Caco-2 (cell line): Measurements from ENCODE around the gene PTPRN2. TPM values are rescaled to one million over a fixed set of nuclear protein-coding genes. Genes with fewer than 3 reads are reported as not detected.
A peak's percentile ranks its signal among the peaks of the same experiment; 100 is the strongest.

Source experiments
- BruUV-seq: library from RNA; stranded (reverse); fragments of 400-500 nt; replicated peaks from 2 replicates; lab custom pipeline; 2021; lab: Mats Ljungman, UMichigan
- CTCF ChIA-PET: fragments of 300-600 bp; sonication (Branson Sonifier 250); formaldehyde crosslinking; loops from one replicate; lab custom pipeline; 2022; ENCODE audit warnings: antibody characterized with exemption; lab: Charles Lee
- POLR2A ChIA-PET: fragments of 300-600 bp; sonication (Branson Sonifier 250); formaldehyde crosslinking; loops from one replicate; lab custom pipeline; 2022; ENCODE audit warnings: antibody characterized with exemption; lab: Charles Lee
- DNase-seq, 2 experiments: peaks; one replicate each; pipeline versions ENCODE4 v3.0.0 to v3.0.0-alpha.2; 2020 to 2022
- H3K27me3 ChIP-seq: replicated peaks from 2 replicates; pipeline ENCODE4 v1.6.0; 2011; ENCODE audit warnings: low read length; ENCODE audit not compliant: control insufficient read depth, insufficient read depth
- H3K36me3 ChIP-seq: 2 replicates; pipeline ENCODE4 v1.5.1; 2011; ENCODE audit warnings: low read length; ENCODE audit not compliant: control insufficient read depth, insufficient read depth
- H3K4me1 ChIP-seq: fragments of 250-450 bp; sonication (Bioruptor Pico); 2 replicates; pipeline ENCODE4 v1.5.1; 2020; ENCODE audit warnings: mild to moderate bottlenecking
- H3K4me3 ChIP-seq: 2 replicates; pipeline ENCODE4 v1.5.1; 2011; ENCODE audit warnings: low read depth, mild to moderate bottlenecking, control low read depth, low read length
- H3K9me3 ChIP-seq: fragments of 250-450 bp; sonication (Bioruptor Pico); 2 replicates; pipeline ENCODE4 v1.5.1; 2020; ENCODE audit warnings: mild to moderate bottlenecking, moderate library complexity
- H3K27ac Mint-ChIP-seq: one replicate; pipeline ENCODE4 v1.8.0; 2022; ENCODE audit warnings: mixed read lengths; ENCODE audit not compliant: unreplicated experiment
- H3K27me3 Mint-ChIP-seq: one replicate; pipeline ENCODE4 v1.8.0; 2022; ENCODE audit warnings: mixed read lengths; ENCODE audit not compliant: insufficient read depth, unreplicated experiment
- H3K36me3 Mint-ChIP-seq: one replicate; pipeline ENCODE4 v1.8.0; 2022; ENCODE audit warnings: mild to moderate bottlenecking, mixed read lengths; ENCODE audit not compliant: insufficient read depth, unreplicated experiment
- H3K4me1 Mint-ChIP-seq: one replicate; pipeline ENCODE4 v1.8.0; 2022; ENCODE audit warnings: low read depth, mixed read lengths; ENCODE audit not compliant: unreplicated experiment
- H3K4me3 Mint-ChIP-seq: one replicate; pipeline ENCODE4 v1.8.0; 2022; ENCODE audit warnings: mild to moderate bottlenecking, moderate library complexity, mixed read lengths; ENCODE audit not compliant: unreplicated experiment
- H3K9me3 Mint-ChIP-seq: one replicate; pipeline ENCODE4 v1.8.0; 2022; ENCODE audit warnings: mixed read lengths; ENCODE audit not compliant: unreplicated experiment
- CTCF ChIP-seq, 2 experiments: fragments of 200-600 bp in 1 of 2; IDR thresholded peaks; 1 replicate in 1 of 2; 2 replicates in 1 of 2; pipeline versions ENCODE4 v1.5.1 to v1.8.0; 2011 to 2022; ENCODE audit warnings: antibody characterized with exemption in 1 of 2, control low read depth in 1 of 2, inconsistent platforms in 1 of 2, low read depth in 1 of 2, low read length in 1 of 2, mild to moderate bottlenecking in 1 of 2, moderate library complexity in 1 of 2; ENCODE audit not compliant: insufficient read depth in 1 of 2, severe bottlenecking in 1 of 2, unreplicated experiment in 1 of 2
- intact Hi-C: fragments of 100-400 bp; cut with micrococcal nuclease; formaldehyde crosslinking; loops from one replicate; pipeline ENCODE4 v1.10.0; 2022; ENCODE audit not compliant: unreplicated experiment
- total RNA-seq: library from RNA; stranded (reverse); gene quantifications from 2 replicates; pipeline ENCODE4 v1.2.3, GENCODE V29; 2022

PTPRN2 gene
- total RNA-seq, 1 experiment from 2014 or later = 1.4 TPM

- intact Hi-C loops = no loop called here
- Histone ChIP-seq H3K36me3 (no peaks in the 10 kb centered on the region), H3K9me3 (no peaks in the 10 kb centered on the region), H3K27me3 (no peaks in the 10 kb centered on the region), H3K4me1 (no peaks in the 10 kb centered on the region), H3K4me3 (no peak overlapping the region)
- H3K27me3 Mint-ChIP-seq = peaks cover 3% of the 10 kb centered on the region
- H3K36me3 Mint-ChIP-seq = no peaks in the 10 kb centered on the region
- DNase-seq = peak in 1 of 2 experiments; percentile 16
- ChIA-PET POLR2A (no interaction called here), CTCF (no interaction called here)
- H3K4me1 Mint-ChIP-seq = no peaks in the 10 kb centered on the region
- no peak overlapping the region for H3K4me3 Mint-ChIP-seq
- H3K27ac Mint-ChIP-seq = no peak overlapping the region
- H3K9me3 Mint-ChIP-seq = no peaks in the 10 kb centered on the region
- BruUV-seq = no TSS peak
- TF ChIP-seq CTCF (IDR thresholded peaks at IDR 0.05; ENCODE audit: insufficient read depth in 1 of 2, low read depth in 1 of 2, low read length in 1 of 2, severe bottlenecking in 1 of 2, unreplicated experiment in 1 of 2) = no peak
Observed at GRCh38 chr7:157670490-157671357, 916.9 kb downstream of the PTPRN2 start.

- H3K36me3 ChIP-seq = no peaks in the 10 kb centered on the region
- no peaks in the 10 kb centered on the region for H3K36me3 Mint-ChIP-seq
- TF ChIP-seq CTCF (IDR thresholded peaks at IDR 0.05; ENCODE audit: insufficient read depth in 1 of 2, low read depth in 1 of 2, low read length in 1 of 2, severe bottlenecking in 1 of 2, unreplicated experiment in 1 of 2) = no peak
- no TSS peak for BruUV-seq
- no peaks in the 10 kb centered on the region for H3K9me3 ChIP-seq
- intact Hi-C loops = no loop called here
- H3K27me3 ChIP-seq = no peaks in the 10 kb centered on the region
- ChIA-PET POLR2A (no interaction called here), CTCF (no interaction called here)
- H3K4me1 ChIP-seq = no peaks in the 10 kb centered on the region
- H3K4me3 Mint-ChIP-seq = no peak overlapping the region
- peaks cover 3% of the 10 kb centered on the region for H3K27me3 Mint-ChIP-seq
- H3K27ac Mint-ChIP-seq = no peak overlapping the region
- no peak overlapping the region for H3K4me3 ChIP-seq
- no peaks in the 10 kb centered on the region for H3K9me3 Mint-ChIP-seq
- DNase-seq = peak in 1 of 2 experiments; percentile 17
- H3K4me1 Mint-ChIP-seq = no peaks in the 10 kb centered on the region
Observed at GRCh38 chr7:157669768-157670351, 917.8 kb downstream of the PTPRN2 start.

- no TSS peak for BruUV-seq
- no peak overlapping the region for H3K27ac Mint-ChIP-seq
- no peak for DNase-seq
- no peaks in the 10 kb centered on the region for H3K9me3 Mint-ChIP-seq
- no peaks in the 10 kb centered on the region for H3K4me1 Mint-ChIP-seq
- no peak overlapping the region for H3K4me3 ChIP-seq
- intact Hi-C loops = no loop called here
- ChIA-PET CTCF (no interaction called here), POLR2A (no interaction called here)
- no peaks in the 10 kb centered on the region for H3K36me3 Mint-ChIP-seq
- no peaks in the 10 kb centered on the region for H3K9me3 ChIP-seq
- no peaks in the 10 kb centered on the region for H3K27me3 ChIP-seq
- peaks cover 3% of the 10 kb centered on the region for H3K27me3 Mint-ChIP-seq
- H3K4me1 ChIP-seq = no peaks in the 10 kb centered on the region
- no peak overlapping the region for H3K4me3 Mint-ChIP-seq
- H3K36me3 ChIP-seq = no peaks in the 10 kb centered on the region
- no peak for TF ChIP-seq CTCF (IDR thresholded peaks at IDR 0.05; ENCODE audit: insufficient read depth in 1 of 2, low read depth in 1 of 2, low read length in 1 of 2, severe bottlenecking in 1 of 2, unreplicated experiment in 1 of 2)
Observed at GRCh38 chr7:157668884-157669767, 918.5 kb downstream of the PTPRN2 start.
